K562 (cell line): ENCODE data around the gene ABI3BP.

Source experiments
- ATF1 ChIP-seq, 2 experiments: fragments of 450-650 bp in 1 of 2; IDR thresholded peaks; 2 replicates each; pipeline ENCODE4 v1.6.1; 2016; ENCODE audit warnings: missing compliant biosample characterization in 1 of 2, missing genetic modification characterization in 1 of 2
- CTCF ChIP-seq, 3 experiments: IDR thresholded peaks in 2 of 3; conservative IDR thresholded peaks in 1 of 3; 2 replicates each; pipeline ENCODE4 v1.5.1; 2011 to 2012; ENCODE audit warnings: low read length in 3 of 3, mild to moderate bottlenecking in 3 of 3, control low read depth in 2 of 3, improper control_type of control experiment in 1 of 3, inconsistent platforms in 1 of 3, low read depth in 1 of 3, mixed read lengths in 1 of 3, moderate library complexity in 1 of 3; ENCODE audit not compliant: insufficient read depth in 2 of 3
- CUX1 ChIP-seq: fragments of 200-800 bp; sonication (Bioruptor generic); IDR thresholded peaks from 2 replicates; pipeline ENCODE4 v1.6.1; 2016; ENCODE audit warnings: missing genetic modification characterization, missing compliant biosample characterization
- ELK1 ChIP-seq: sonication (generic); formaldehyde crosslinking; IDR thresholded peaks from 2 replicates; pipeline ENCODE4 v1.8.1; 2022; ENCODE audit warnings: missing genetic modification reagents
- HDGF ChIP-seq: fragments of 450-650 bp; IDR thresholded peaks from 2 replicates; pipeline ENCODE4 v1.6.1; 2016
- JUNB ChIP-seq: fragments of 450-650 bp; formaldehyde crosslinking; conservative IDR thresholded peaks from 2 replicates; pipeline ENCODE4 v1.4.0; 2020; ENCODE audit warnings: mild to moderate bottlenecking
- KDM4B ChIP-seq, 2 experiments: fragments of 450-650 bp in 1 of 2; sonication (generic) in 1 of 2; IDR thresholded peaks; 2 replicates each; pipeline ENCODE4 v1.6.1; 2016 to 2017; ENCODE audit warnings: borderline replicate concordance in 2 of 2, antibody characterized with exemption in 1 of 2, low read depth in 1 of 2, mild to moderate bottlenecking in 1 of 2
- NR1H2 ChIP-seq: sonication (generic); formaldehyde crosslinking; IDR thresholded peaks from 2 replicates; pipeline ENCODE4 v1.4.0; 2020; ENCODE audit warnings: mild to moderate bottlenecking, missing genetic modification reagents
- RERE ChIP-seq: sonication (generic); formaldehyde crosslinking; IDR thresholded peaks from 2 replicates; pipeline ENCODE4 v1.8.0; 2023; ENCODE audit warnings: missing genetic modification reagents, mild to moderate bottlenecking, borderline replicate concordance
- SRSF7 ChIP-seq: fragments of 200-400 bp; formaldehyde crosslinking; optimal IDR thresholded peaks from 2 replicates; pipeline ENCODE3; 2017; ENCODE audit warnings: mild to moderate bottlenecking, low read depth, low read length
- XRCC3 ChIP-seq: fragments of 450-650 bp; IDR thresholded peaks from 2 replicates; pipeline ENCODE4 v1.6.1; 2017; ENCODE audit warnings: mild to moderate bottlenecking, moderate library complexity
- ZNF561 ChIP-seq: fragments of 450-650 bp; formaldehyde crosslinking; conservative IDR thresholded peaks from 2 replicates; pipeline ENCODE4 v1.4.0; 2020; ENCODE audit warnings: mild to moderate bottlenecking, moderate library complexity
- ZNF639 ChIP-seq, 2 experiments: fragments of 200-800 bp in 1 of 2; sonication (Bioruptor generic) in 1 of 2; sonication (generic) in 1 of 2; formaldehyde crosslinking in 1 of 2; IDR thresholded peaks in 1 of 2; conservative IDR thresholded peaks in 1 of 2; 2 replicates each; pipeline versions ENCODE4 v1.5.0 to v1.6.1; 2016 to 2020; ENCODE audit warnings: missing compliant biosample characterization in 1 of 2, missing genetic modification characterization in 1 of 2, missing genetic modification reagents in 1 of 2

GRCh38 chr3:101036213-101036618 lies 43.0 kb upstream of the ABI3BP start:
- TF ChIP-seq RERE (CRISPR knock-in tag) (no peak), JUNB (CRISPR knock-in tag) (no peak), ATF1 (CRISPR knock-in tag; IDR thresholded peaks at IDR 0.05) (no peak), ATF1 (tag; IDR thresholded peaks at IDR 0.05) (no peak), CTCF (IDR thresholded peaks at IDR 0.05 in 2 of 3, conservative IDR thresholded peaks at IDR 0.05 in 1 of 3; ENCODE audit: insufficient read depth in 2 of 3, low read depth in 1 of 3, low read length in 3 of 3) (no peak), CUX1 (CRISPR knock-in tag) (no peak), ZNF639 (CRISPR knock-in tag; conservative IDR thresholded peaks at IDR 0.05 in 1 of 2, IDR thresholded peaks at IDR 0.05 in 1 of 2) (no peak), XRCC3 (no peak), ZNF561 (CRISPR knock-in tag) (no peak), ELK1 (CRISPR knock-in tag) (no peak), NR1H2 (no peak), HDGF (no peak), SRSF7 (no peak), KDM4B (IDR thresholded peaks at IDR 0.05; ENCODE audit: borderline replicate concordance in 2 of 2, low read depth in 1 of 2) (no peak)
